H1 (cell line): ENCODE results near the gene FHIT. TPM values are rescaled to one million over a fixed set of nuclear protein-coding genes. Genes with fewer than 3 reads are reported as not detected.

Experiments used
- CTCF ChIA-PET: fragments of 300-600 bp; sonication (Branson Sonifier 250); formaldehyde crosslinking; loops from one replicate; lab custom pipeline; 2021; ENCODE audit not compliant: partially characterized antibody; lab: Charles Lee
- POLR2A ChIA-PET: fragments of 300-600 bp; sonication (Branson Sonifier 250); formaldehyde crosslinking; loops from one replicate; lab custom pipeline; 2021; ENCODE audit warnings: inconsistent platforms; ENCODE audit not compliant: partially characterized antibody; lab: Charles Lee
- DNase-seq, 2 experiments: peaks; one replicate each; pipeline versions ENCODE4 v3.0.0 to v3.0.0-alpha.2; 2010 to 2022; ENCODE audit warnings: low spot score in 2 of 2, low read depth in 1 of 2, mixed read lengths in 1 of 2
- FAIRE-seq: peaks from 2 replicates; lab custom pipeline; 2011; peaks lifted over from hg19 to GRCh38; lab: Jason Lieb, UNC
- H2AFZ ChIP-seq: 2 replicates; pipeline ENCODE4 v1.8.1; 2012; ENCODE audit warnings: low read length, inconsistent platforms
- H2AK5ac ChIP-seq: 2 replicates; pipeline ENCODE4 v1.6.1; 2013; ENCODE audit warnings: low read depth, low read length
- H2BK120ac ChIP-seq: replicated peaks from 2 replicates; pipeline ENCODE3; 2013; ENCODE audit warnings: low read depth, low read length, inconsistent platforms
- H2BK12ac ChIP-seq: 2 replicates; pipeline ENCODE4 v1.6.1; 2013; ENCODE audit warnings: low read depth, low read length
- H2BK15ac ChIP-seq: 2 replicates; pipeline ENCODE4 v1.6.1; 2013; ENCODE audit warnings: low read length
- H2BK20ac ChIP-seq: 2 replicates; pipeline ENCODE4 v1.6.1; 2013; ENCODE audit warnings: low read length
- H2BK5ac ChIP-seq: 2 replicates; pipeline ENCODE4 v1.6.1; 2013; ENCODE audit warnings: low read depth, low read length
- H3K14ac ChIP-seq: 2 replicates; pipeline ENCODE4 v1.6.1; 2013; ENCODE audit warnings: inconsistent platforms; ENCODE audit not compliant: insufficient read length
- H3K18ac ChIP-seq: 2 replicates; pipeline ENCODE4 v1.6.1; 2013; ENCODE audit warnings: low read length; ENCODE audit errors: extremely low read depth
- H3K23ac ChIP-seq: 2 replicates; pipeline ENCODE4 v1.6.1; 2013; ENCODE audit warnings: inconsistent platforms; ENCODE audit not compliant: insufficient read length
- H3K23me2 ChIP-seq: 2 replicates; pipeline ENCODE4 v1.6.1; 2013; ENCODE audit warnings: low read depth, low read length
- H3K27ac ChIP-seq: 2 replicates; pipeline ENCODE4 v1.6.1; 2011; ENCODE audit warnings: low read depth, low read length, inconsistent platforms
- H3K27me3 ChIP-seq, 4 experiments: replicated peaks in 1 of 4; 1 replicate in 1 of 4; 2 replicates in 3 of 4; pipeline versions ENCODE4 v1.6.1 to v1.8.1; 2011 to 2013; ENCODE audit warnings: low read length in 3 of 4, mild to moderate bottlenecking in 3 of 4, inconsistent platforms in 2 of 4, mixed read lengths in 2 of 4, moderate library complexity in 1 of 4; ENCODE audit not compliant: control insufficient read depth in 3 of 4, insufficient read depth in 3 of 4; ENCODE audit errors: extremely low read depth in 1 of 4
- H3K36me3 ChIP-seq, 4 experiments: 2 replicates each; pipeline versions ENCODE4 v1.6.1 to v1.8.1; 2011 to 2013; ENCODE audit warnings: mild to moderate bottlenecking in 4 of 4, low read length in 3 of 4, moderate library complexity in 2 of 4, control low read depth in 1 of 4, inconsistent platforms in 1 of 4; ENCODE audit not compliant: insufficient read depth in 4 of 4, control insufficient read depth in 2 of 4
- H3K4ac ChIP-seq: replicated peaks from 2 replicates; pipeline ENCODE3; 2013; ENCODE audit warnings: low read length, low read depth, mixed read lengths, inconsistent platforms; ENCODE audit not compliant: insufficient read length
- H3K4me1 ChIP-seq, 4 experiments: replicated peaks in 1 of 4; 1 replicate in 1 of 4; 2 replicates in 3 of 4; pipeline versions ENCODE4 v1.6.1 to v1.8.1; 2011 to 2013; ENCODE audit warnings: low read length in 3 of 4, inconsistent platforms in 2 of 4, mixed read lengths in 1 of 4; ENCODE audit not compliant: insufficient read depth in 4 of 4, control insufficient read depth in 3 of 4
- H3K4me2 ChIP-seq, 2 experiments: 2 replicates each; pipeline versions ENCODE4 v1.6.1 to v1.8.1; 2011 to 2013; ENCODE audit warnings: low read depth in 2 of 2, low read length in 2 of 2, control low read depth in 1 of 2, inconsistent platforms in 1 of 2, mild to moderate bottlenecking in 1 of 2; ENCODE audit not compliant: insufficient read depth in 1 of 2
- H3K4me3 ChIP-seq, 4 experiments: fragments of 200-600, 300-600 bp in 1 of 4; sonication (generic), shearing (Covaris generic), sonication (Bioruptor Twin) in 1 of 4; 2 replicates each; pipeline versions ENCODE4 v1.5.1 to v1.8.1; 2011 to 2016; ENCODE audit warnings: low read length in 4 of 4, low read depth in 3 of 4, control low read depth in 2 of 4, inconsistent platforms in 2 of 4, mild to moderate bottlenecking in 2 of 4, mixed read lengths in 1 of 4, moderate library complexity in 1 of 4; ENCODE audit not compliant: insufficient read depth in 2 of 4; ENCODE audit errors: extremely low read depth in 1 of 4
- H3K56ac ChIP-seq: replicated peaks from 2 replicates; pipeline ENCODE3; 2013; ENCODE audit warnings: low read depth, mild to moderate bottlenecking, mixed read lengths, low read length, inconsistent platforms; ENCODE audit not compliant: insufficient read length
- H3K79me1 ChIP-seq: 2 replicates; pipeline ENCODE4 v1.6.1; 2013; ENCODE audit warnings: low read depth, low read length, control low read depth
- H3K79me2 ChIP-seq, 2 experiments: 2 replicates each; pipeline versions ENCODE4 v1.6.1 to v1.8.1; 2012 to 2013; ENCODE audit warnings: low read length in 2 of 2, mild to moderate bottlenecking in 2 of 2, inconsistent platforms in 1 of 2; ENCODE audit not compliant: insufficient read depth in 2 of 2, control insufficient read depth in 1 of 2
- H3K9ac ChIP-seq, 4 experiments: replicated peaks in 1 of 4; 1 replicate in 1 of 4; 2 replicates in 3 of 4; pipeline versions ENCODE4 v1.6.1 to v1.8.1; 2011 to 2013; ENCODE audit warnings: low read depth in 3 of 4, low read length in 3 of 4, control low read depth in 2 of 4, mild to moderate bottlenecking in 2 of 4, moderate library complexity in 2 of 4, inconsistent platforms in 1 of 4; ENCODE audit errors: extremely low read depth in 1 of 4
- H3K9me3 ChIP-seq, 2 experiments: 2 replicates each; pipeline versions ENCODE4 v1.6.1 to v1.8.1; 2012 to 2013; ENCODE audit warnings: mild to moderate bottlenecking in 2 of 2, moderate library complexity in 2 of 2, control low read depth in 1 of 2, inconsistent platforms in 1 of 2, low read depth in 1 of 2, low read length in 1 of 2, mixed read lengths in 1 of 2; ENCODE audit not compliant: insufficient read depth in 2 of 2
- H4K20me1 ChIP-seq, 2 experiments: replicated peaks in 1 of 2; 2 replicates each; pipeline versions ENCODE3 to v1.8.1; 2011 to 2013; ENCODE audit warnings: inconsistent platforms in 2 of 2, low read length in 2 of 2, mild to moderate bottlenecking in 1 of 2; ENCODE audit not compliant: insufficient read depth in 2 of 2, control insufficient read depth in 1 of 2
- H4K5ac ChIP-seq: 2 replicates; pipeline ENCODE4 v1.6.1; 2013; ENCODE audit warnings: low read length, low read depth, mixed read lengths, inconsistent platforms; ENCODE audit not compliant: insufficient read length
- H4K8ac ChIP-seq: 2 replicates; pipeline ENCODE4 v1.8.0; 2013; ENCODE audit warnings: mild to moderate bottlenecking, moderate library complexity, low read length, inconsistent platforms; ENCODE audit not compliant: insufficient read depth; ENCODE audit errors: extremely low read depth
- H4K91ac ChIP-seq: replicated peaks from 2 replicates; pipeline ENCODE3; 2013; ENCODE audit warnings: low read length, mixed read lengths, inconsistent platforms; ENCODE audit not compliant: insufficient read length
- BRCA1 ChIP-seq: IDR thresholded peaks from 2 replicates; pipeline ENCODE4 v1.6.1; 2012; ENCODE audit warnings: low read depth, low read length, improper control_type of control experiment
- EGR1 ChIP-seq: IDR thresholded peaks from 2 replicates; pipeline ENCODE4 v1.6.1; 2011; ENCODE audit warnings: low read depth, low read length, borderline replicate concordance
- FOSL1 ChIP-seq: IDR thresholded peaks from 2 replicates; pipeline ENCODE4 v1.6.1; 2011; ENCODE audit warnings: mild to moderate bottlenecking, low read depth, low read length, moderate library complexity; ENCODE audit not compliant: insufficient read depth
- GTF2F1 ChIP-seq: IDR thresholded peaks from 2 replicates; pipeline ENCODE4 v1.6.1; 2012; ENCODE audit warnings: low read depth, low read length, improper control_type of control experiment, borderline replicate concordance
- NANOG ChIP-seq: IDR thresholded peaks from 2 replicates; pipeline ENCODE4 v1.6.1; 2011; ENCODE audit warnings: low read length, low read depth, mild to moderate bottlenecking, inconsistent platforms; ENCODE audit not compliant: insufficient read depth, poor library complexity, severe bottlenecking
- SP2 ChIP-seq: IDR thresholded peaks from 2 replicates; pipeline ENCODE4 v1.6.1; 2012; ENCODE audit warnings: mild to moderate bottlenecking, low read length, inconsistent platforms
- SRF ChIP-seq: IDR thresholded peaks from 2 replicates; pipeline ENCODE4 v1.6.1; 2011; ENCODE audit warnings: mild to moderate bottlenecking, low read depth, low read length, moderate library complexity
- TCF12 ChIP-seq: IDR thresholded peaks from 2 replicates; pipeline ENCODE4 v1.6.1; 2011; ENCODE audit warnings: low read depth, mild to moderate bottlenecking, low read length
- WGBS, 2 experiments: shearing (Covaris generic) in 1 of 2; methylation state at CpG; one replicate each; pipeline versions ENCODE4 v1.1.6 to v1.1.7; 2013 to 2015; ENCODE audit warnings: low lambda C conversion rate in 2 of 2, mixed read lengths in 2 of 2, inconsistent platforms in 1 of 2, low coverage in 1 of 2, missing lambda C conversion rate in 1 of 2; ENCODE audit not compliant: insufficient replicate concordance in 2 of 2, insufficient coverage in 1 of 2, insufficient read length in 1 of 2; ENCODE audit errors: extremely low coverage in 1 of 2, missing lambda C conversion rate in 1 of 2; 5-methylcytosine and 5-hydroxymethylcytosine counted together
- polyA plus RNA-seq, 7 experiments: library from polyadenylated mRNA; depleted of rRNA in 3 of 7; stranded (reverse) in 5 of 7; unstranded in 2 of 7; fragments of >200 nt in 5 of 7; fragments of 200-250 nt in 2 of 7; gene quantifications; 1 replicate in 5 of 7; 2 replicates in 1 of 7; 4 replicates in 1 of 7; pipeline versions ENCODE4 v1.2.1 to v1.2.3, GENCODE V29; 2011 to 2013; ENCODE audit warnings: missing spikeins in 2 of 7, mixed read lengths in 2 of 7
- total RNA-seq: library from RNA; stranded (reverse); fragmentation: NEBNext Ultra II Directional; extraction: Animal tissue kit (Norgen Biotek cat#: 25700); gene quantifications from 2 replicates; pipeline ENCODE4 v1.2.1, GENCODE V29; 2021
- TF ChIP-seq, protein P1 (sequence below): IDR thresholded peaks from 2 replicates; pipeline ENCODE4 v1.6.1; 2012; ENCODE audit warnings: inconsistent platforms

FHIT gene
- total and polyA plus RNA-seq, 2 of the 8 experiments (the other 6 are each of a cell fraction or from before 2014, with no cell fraction given): 1.2 to 3.2 TPM

DNA sequence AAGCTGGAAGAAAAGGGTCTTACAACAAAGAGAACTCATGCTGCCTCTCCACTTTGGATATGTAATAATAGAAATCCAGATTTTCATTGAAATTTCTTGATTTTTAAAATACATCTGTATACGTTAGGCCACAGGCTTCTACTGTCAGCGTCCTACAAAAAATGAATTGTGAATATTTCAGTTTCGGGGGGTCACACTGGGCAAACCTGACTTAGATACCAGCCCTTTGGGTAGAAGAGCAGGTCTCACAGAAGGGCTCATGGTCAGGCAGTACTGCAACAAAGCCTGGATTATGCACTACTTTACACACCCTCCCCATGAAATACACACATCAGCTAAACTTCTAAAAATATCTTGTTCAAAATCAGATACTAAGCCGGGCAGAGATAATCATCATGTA lies 294.5 kb downstream of the FHIT start:
- Histone ChIP-seq H4K8ac (no peak overlapping the region), H4K5ac (no peak overlapping the region), H3K18ac (no peak overlapping the region), H3K4me3 (no peak overlapping the region), H3K36me3 (no peaks in the 10 kb centered on the region), H2AFZ (no peak overlapping the region), H3K4me1 (0 out of 7 replicates have a peak, but pooled peaks cover 0 to 2% (median 0%) of the 10 kb centered on the region in 4 experiments), H3K27ac (no peak overlapping the region), H3K79me1 (no peaks in the 10 kb centered on the region), H2BK12ac (no peak overlapping the region), H3K56ac (no peak overlapping the region), H3K4me2 (no peak overlapping the region), H3K9ac (no peak overlapping the region), H3K9me3 (peaks cover 3% of the 10 kb centered on the region in 2 experiments; a peak in 2 of 4 replicates), H3K14ac (no peak overlapping the region), H2BK120ac (no peak overlapping the region), H3K23me2 (no peaks in the 10 kb centered on the region), H4K91ac (no peak overlapping the region), H2AK5ac (no peak overlapping the region), H2BK20ac (no peak overlapping the region), H4K20me1 (no peaks in the 10 kb centered on the region), H2BK15ac (no peak overlapping the region), H3K4ac (no peak overlapping the region), H3K27me3 (no peaks in the 10 kb centered on the region), H2BK5ac (no peak overlapping the region), H3K79me2 (no peaks in the 10 kb centered on the region), H3K23ac (no peak overlapping the region)
- POLR2A ChIA-PET: no interaction called here
- CTCF ChIA-PET: interaction anchor here (2.1 kb wide), 1 partner anchor 11 kb away, joined by 4 read pairs; no protein-coding TSS in a partner anchor
- 89% methylated on average over 4 of the region's 4 CpGs; no CpG with 5 or more reads in 1 of the 2 experiments for WGBS, 2 experiments
- FAIRE-seq (no peak), DNase-seq (no peak)
- TF ChIP-seq EGR1: no peak
- no peak for TF ChIP-seq FOSL1
- TF ChIP-seq, protein P1, sequence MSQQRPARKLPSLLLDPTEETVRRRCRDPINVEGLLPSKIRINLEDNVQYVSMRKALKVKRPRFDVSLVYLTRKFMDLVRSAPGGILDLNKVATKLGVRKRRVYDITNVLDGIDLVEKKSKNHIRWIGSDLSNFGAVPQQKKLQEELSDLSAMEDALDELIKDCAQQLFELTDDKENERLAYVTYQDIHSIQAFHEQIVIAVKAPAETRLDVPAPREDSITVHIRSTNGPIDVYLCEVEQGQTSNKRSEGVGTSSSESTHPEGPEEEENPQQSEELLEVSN: no peak
- TF ChIP-seq GTF2F1: no peak
- TF ChIP-seq TCF12: no peak
- no peak for TF ChIP-seq BRCA1
- TF ChIP-seq SRF: no peak
- no peak for TF ChIP-seq SP2
- TF ChIP-seq NANOG: no peak
